Neuronal stem cell (in vitro differentiated cells): Measurements from ENCODE around the gene AGAP1.

ENCODE experiments used
- DNase-seq: peaks from one replicate; pipeline ENCODE4 v3.0.0-alpha.2; 2013; ENCODE audit warnings: low spot score
- H2AFZ ChIP-seq: one replicate; pipeline ENCODE4 v1.6.1; 2013; ENCODE audit warnings: mild to moderate bottlenecking, low read length, inconsistent platforms
- H2AK5ac ChIP-seq: 2 replicates; pipeline ENCODE4 v1.6.1; 2013; ENCODE audit warnings: low read depth, mild to moderate bottlenecking, inconsistent platforms, low read length, moderate library complexity, mixed read lengths
- H2BK120ac ChIP-seq: 2 replicates; pipeline ENCODE4 v1.6.1; 2013; ENCODE audit warnings: low read depth, mild to moderate bottlenecking, inconsistent platforms, low read length, moderate library complexity, mixed read lengths
- H2BK12ac ChIP-seq: one replicate; pipeline ENCODE4 v1.6.1; 2013; ENCODE audit warnings: low read length, inconsistent platforms
- H2BK15ac ChIP-seq: 2 replicates; pipeline ENCODE4 v1.6.1; 2013; ENCODE audit warnings: mild to moderate bottlenecking, low read length, inconsistent platforms, mixed read lengths
- H2BK5ac ChIP-seq: one replicate; pipeline ENCODE4 v1.6.1; 2013; ENCODE audit warnings: inconsistent platforms, mild to moderate bottlenecking, low read length, moderate library complexity
- H3K14ac ChIP-seq: one replicate; pipeline ENCODE4 v1.6.1; 2013; ENCODE audit warnings: low read length, inconsistent platforms
- H3K18ac ChIP-seq: 2 replicates; pipeline ENCODE4 v1.6.1; 2013; ENCODE audit warnings: low read length, inconsistent platforms
- H3K23ac ChIP-seq: 2 replicates; pipeline ENCODE4 v1.6.1; 2013; ENCODE audit warnings: low read depth, mild to moderate bottlenecking, mixed read lengths, low read length, inconsistent platforms; ENCODE audit not compliant: poor library complexity
- H3K27ac ChIP-seq: replicated peaks from 3 replicates; pipeline ENCODE4 v1.5.1; 2013; ENCODE audit warnings: low read length, inconsistent platforms
- H3K27me3 ChIP-seq, 3 experiments: 2 replicates each; pipeline ENCODE4 v1.6.1; 2013; ENCODE audit warnings: low read length in 3 of 3, mild to moderate bottlenecking in 2 of 3, inconsistent platforms in 1 of 3, low read depth in 1 of 3, mixed read lengths in 1 of 3, moderate library complexity in 1 of 3; ENCODE audit not compliant: control insufficient read depth in 3 of 3, insufficient read depth in 3 of 3
- H3K36me3 ChIP-seq, 2 donors: replicated peaks in 1 of 2; 2 replicates each; pipeline ENCODE4 v1.6.1; 2013; ENCODE audit warnings: low read length in 2 of 2; ENCODE audit not compliant: control insufficient read depth in 2 of 2, insufficient read depth in 2 of 2
- H3K4ac ChIP-seq: 2 replicates; pipeline ENCODE4 v1.6.1; 2013; ENCODE audit warnings: inconsistent platforms, mild to moderate bottlenecking, low read length, moderate library complexity
- H3K4me1 ChIP-seq, 2 donors: 1 replicate in 1 of 2; 2 replicates in 1 of 2; pipeline ENCODE4 v1.6.1; 2013; ENCODE audit warnings: low read length in 2 of 2, low read depth in 1 of 2; ENCODE audit not compliant: control insufficient read depth in 2 of 2, insufficient read depth in 1 of 2
- H3K4me2 ChIP-seq: one replicate; pipeline ENCODE4 v1.6.1; 2013; ENCODE audit warnings: mild to moderate bottlenecking, low read length, inconsistent platforms; ENCODE audit not compliant: insufficient read depth, poor library complexity, severe bottlenecking
- H3K4me3 ChIP-seq, 2 donors: 2 replicates each; pipeline ENCODE4 v1.5.1; 2013; ENCODE audit warnings: low read length in 2 of 2, mild to moderate bottlenecking in 2 of 2, inconsistent platforms in 1 of 2, moderate library complexity in 1 of 2
- H3K79me1 ChIP-seq: one replicate; pipeline ENCODE4 v1.6.1; 2013; ENCODE audit warnings: low read depth, mild to moderate bottlenecking, inconsistent platforms, low read length, moderate library complexity
- H3K9ac ChIP-seq: one replicate; pipeline ENCODE4 v1.6.1; 2013; ENCODE audit warnings: mild to moderate bottlenecking, low read depth, low read length, inconsistent platforms; ENCODE audit not compliant: poor library complexity
- H3K9me3 ChIP-seq, 2 donors: replicated peaks in 1 of 2; 2 replicates each; pipeline versions ENCODE3 to v1.6.1; 2013; ENCODE audit warnings: low read length in 2 of 2, mild to moderate bottlenecking in 2 of 2, inconsistent platforms in 1 of 2, low read depth in 1 of 2, mixed read lengths in 1 of 2, moderate library complexity in 1 of 2; ENCODE audit not compliant: control insufficient read depth in 2 of 2, insufficient read depth in 1 of 2
- H4K8ac ChIP-seq: one replicate; pipeline ENCODE4 v1.6.1; 2013; ENCODE audit warnings: low read depth, mild to moderate bottlenecking, inconsistent platforms, low read length, moderate library complexity
- H4K91ac ChIP-seq: one replicate; pipeline ENCODE4 v1.6.1; 2013; ENCODE audit warnings: low read length, low read depth, mild to moderate bottlenecking, inconsistent platforms; ENCODE audit not compliant: poor library complexity
- WGBS, 2 donors: extraction: QIAGEN DNeasy Blood & Tissue Kit; methylation state at CpG; one replicate each; pipeline ENCODE4 v1.1.7; 2013; ENCODE audit warnings: missing lambda C conversion rate in 2 of 2, mixed read lengths in 1 of 2; ENCODE audit not compliant: insufficient read length in 2 of 2, insufficient replicate concordance in 1 of 2; ENCODE audit errors: extremely low coverage in 2 of 2; 5-methylcytosine and 5-hydroxymethylcytosine counted together

Gene AGAP1

DNA sequence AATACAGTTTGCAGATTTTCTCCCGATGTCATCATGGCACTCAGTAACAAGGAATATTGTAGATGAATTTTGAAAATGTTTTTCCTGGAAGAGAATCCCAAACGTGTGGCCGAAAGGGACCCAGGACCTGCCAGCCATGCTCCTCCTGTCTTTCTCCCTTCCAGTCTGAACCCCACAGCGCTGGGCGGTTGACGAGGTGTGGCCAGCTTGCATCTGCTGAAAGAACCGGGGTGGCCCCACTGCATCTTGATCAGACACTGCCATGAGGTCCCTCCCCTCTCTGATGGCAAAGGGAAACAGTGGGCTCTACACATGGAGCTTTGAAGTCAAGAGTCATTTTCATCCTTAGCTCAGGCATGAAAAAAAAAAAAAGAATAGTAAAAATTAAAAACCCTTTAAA lies 240.3 kb downstream of the AGAP1 start:
- Histone ChIP-seq H3K36me3 (peaks cover 6 to 55% of the 10 kb centered on the region in 2 donors), H2AFZ (no peak overlapping the region), H3K14ac (no peak overlapping the region), H3K4me1 (peaks cover 0 to 5% of the 10 kb centered on the region in 2 donors), H3K18ac (no peak overlapping the region), H4K8ac (no peak overlapping the region), H2AK5ac (no peak overlapping the region), H3K79me1 (no peaks in the 10 kb centered on the region), H2BK120ac (no peak overlapping the region), H3K4me2 (no peak overlapping the region), H2BK5ac (no peak overlapping the region), H3K9me3 (no peaks in the 10 kb centered on the region), H3K9ac (no peak overlapping the region), H2BK15ac (no peak overlapping the region), H3K4ac (no peak overlapping the region), H3K23ac (no peak overlapping the region), H3K4me3 (no peak overlapping the region), H3K27ac (no peak overlapping the region), H3K27me3 (no peaks in the 10 kb centered on the region), H2BK12ac (no peak overlapping the region), H4K91ac (no peak overlapping the region)
- DNase-seq, result no peak
- WGBS, 2 donors, result no CpG with 5 or more reads among the region's 7 CpGs

DNA sequence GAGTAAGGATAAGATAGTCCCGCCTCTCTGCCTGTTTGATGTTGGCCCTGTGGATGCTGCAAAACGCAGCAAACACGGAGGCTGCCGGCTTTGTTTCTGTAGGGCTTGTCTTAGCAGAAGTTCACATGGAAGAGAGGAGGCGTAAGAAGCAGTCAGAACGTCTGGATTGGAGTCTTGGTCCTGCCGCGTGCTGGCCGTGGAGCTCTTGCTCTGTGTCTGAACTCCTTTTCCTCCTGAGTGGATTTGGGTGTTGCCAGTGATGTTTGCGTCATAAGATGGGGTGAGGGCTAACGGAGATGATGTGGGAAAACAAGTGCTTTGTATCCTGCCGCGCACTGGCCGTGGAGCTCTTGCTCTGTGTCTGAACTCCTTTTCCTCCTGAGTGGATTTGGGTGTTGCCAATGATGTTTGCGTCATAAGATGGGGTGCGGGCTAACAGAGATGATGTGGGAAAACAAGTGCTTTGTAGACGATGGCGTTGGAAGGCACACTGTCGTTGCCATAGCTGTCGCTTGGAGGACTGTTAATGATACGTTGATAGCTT lies 240.9 kb downstream of the AGAP1 start:
- WGBS, 2 donors, result no CpG with 5 or more reads among the region's 21 CpGs
- H3K14ac ChIP-seq, result no peak overlapping the region
- no peak overlapping the region for H2BK15ac ChIP-seq
- H3K9me3 ChIP-seq, result no peaks in the 10 kb centered on the region
- H3K23ac ChIP-seq, result no peak overlapping the region
- H3K9ac ChIP-seq, result no peak overlapping the region
- no peak overlapping the region for H3K4me3 ChIP-seq
- H3K4me1 ChIP-seq, result peaks cover 0 to 5% of the 10 kb centered on the region in 2 donors
- no peak overlapping the region for H2AFZ ChIP-seq
- no peak overlapping the region for H2BK120ac ChIP-seq
- no peak overlapping the region for H4K91ac ChIP-seq
- no peak overlapping the region for H2BK12ac ChIP-seq
- no peak overlapping the region for H4K8ac ChIP-seq
- H3K27ac ChIP-seq, result no peak overlapping the region
- no peak overlapping the region for H2BK5ac ChIP-seq
- H3K27me3 ChIP-seq, result no peaks in the 10 kb centered on the region
- H3K79me1 ChIP-seq, result no peaks in the 10 kb centered on the region
- no peak overlapping the region for H3K4me2 ChIP-seq
- no peak overlapping the region for H3K18ac ChIP-seq
- H3K36me3 ChIP-seq, result peaks cover 6 to 50% of the 10 kb centered on the region in 2 donors
- H2AK5ac ChIP-seq, result no peak overlapping the region
- no peak overlapping the region for H3K4ac ChIP-seq
- no peak for DNase-seq

DNA sequence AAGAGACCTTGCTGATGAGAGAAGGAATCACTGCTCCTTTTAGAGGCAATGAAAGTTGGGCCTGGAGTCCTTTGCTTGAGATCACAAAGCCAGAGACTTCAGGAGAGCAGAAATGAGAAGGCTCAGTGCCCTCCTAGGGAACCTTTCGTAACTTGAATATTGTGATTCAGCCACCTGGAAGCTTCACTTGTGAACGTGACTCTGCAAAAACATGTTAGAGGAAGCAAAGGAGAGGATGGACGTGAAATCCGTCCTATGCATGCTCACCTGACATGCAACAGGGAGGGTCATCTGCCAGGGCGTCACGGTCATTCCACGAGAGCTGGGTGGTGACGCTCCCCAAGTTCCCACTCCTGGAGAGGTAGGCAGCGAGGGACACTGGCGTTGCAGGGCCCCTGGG lies 243.6 kb downstream of the AGAP1 start:
- Histone ChIP-seq H2AFZ (no peak overlapping the region), H2BK5ac (peak overlapping the region; percentile 9), H3K27me3 (no peaks in the 10 kb centered on the region), H2BK120ac (no peak overlapping the region), H2AK5ac (no peak overlapping the region), H2BK15ac (no peak overlapping the region), H3K27ac (no peak overlapping the region), H3K4ac (no peak overlapping the region), H4K91ac (no peak overlapping the region), H3K18ac (no peak overlapping the region), H3K4me3 (no peak overlapping the region), H3K4me1 (peaks cover 0 to 5% of the 10 kb centered on the region in 2 donors), H3K4me2 (no peak overlapping the region), H3K9me3 (no peaks in the 10 kb centered on the region), H4K8ac (no peak overlapping the region), H3K36me3 (peaks cover 8 to 49% of the 10 kb centered on the region in 2 donors), H3K14ac (no peak overlapping the region), H2BK12ac (no peak overlapping the region), H3K23ac (no peak overlapping the region), H3K9ac (no peak overlapping the region), H3K79me1 (no peaks in the 10 kb centered on the region)
- no CpG with 5 or more reads among the region's 10 CpGs for WGBS, 2 donors
- DNase-seq, result no peak

DNA sequence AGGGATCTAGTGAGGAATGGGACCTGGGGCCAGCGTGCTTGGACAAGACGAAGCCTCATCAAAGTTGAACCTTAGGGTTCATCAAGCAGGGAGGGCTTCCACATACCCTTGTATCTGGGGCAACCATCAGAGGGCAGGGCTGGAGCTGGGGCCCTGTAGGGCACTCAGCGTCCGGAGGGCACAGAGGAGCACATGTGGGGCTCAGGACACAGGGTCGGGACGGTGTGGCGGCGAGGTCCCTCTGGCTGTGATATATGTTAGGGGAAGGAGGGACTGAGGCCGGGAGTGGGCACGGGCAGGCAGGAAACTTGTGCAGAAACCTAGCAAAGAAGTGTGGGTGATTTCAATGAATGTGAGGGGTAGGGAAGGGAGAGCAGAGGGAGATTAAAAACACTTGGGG lies 244.0 kb downstream of the AGAP1 start:
- Histone ChIP-seq H3K18ac (no peak overlapping the region), H3K27ac (no peak overlapping the region)
- WGBS, 2 donors, result no CpG with 5 or more reads among the region's 10 CpGs

More for the DNA sequence above, 244.0 kb downstream of the AGAP1 start:
- Histone ChIP-seq H4K8ac (no peak overlapping the region), H2BK120ac (no peak overlapping the region), H2BK12ac (no peak overlapping the region), H3K4me3 (no peak overlapping the region), H3K23ac (no peak overlapping the region), H2AFZ (no peak overlapping the region), H3K14ac (no peak overlapping the region), H2AK5ac (no peak overlapping the region), H2BK5ac (peak overlapping the region; percentile 9), H2BK15ac (no peak overlapping the region), H3K27me3 (no peaks in the 10 kb centered on the region), H3K79me1 (no peaks in the 10 kb centered on the region), H3K4me2 (no peak overlapping the region), H3K36me3 (peaks cover 8 to 49% of the 10 kb centered on the region in 2 donors), H3K4ac (no peak overlapping the region), H3K4me1 (peaks cover 0 to 3% of the 10 kb centered on the region in 2 donors), H3K9ac (no peak overlapping the region), H4K91ac (no peak overlapping the region), H3K9me3 (no peaks in the 10 kb centered on the region)
- DNase-seq, result no peak
